Gastroesophageal sphincter (tissue), 4 donors: ENCODE data around the gene PIBF1. TPM values are rescaled to one million over a fixed set of nuclear protein-coding genes. Genes with fewer than 3 reads are reported as not detected.

Experiments used
- ATAC-seq: fragments of 150-250 bp; one replicate; pipeline ENCODE4 v1.9.1; 2016; ENCODE audit warnings: mild to moderate bottlenecking, moderate library complexity
- H3K27ac ChIP-seq, 4 donors: fragments of 200-600 bp; sonication (generic) in 3 of 4; 1 replicate in 3 of 4; 2 replicates in 1 of 4; pipeline ENCODE4 v1.5.1; 2016 to 2019
- H3K27me3 ChIP-seq: fragments of 200-600 bp; sonication (generic); one replicate; pipeline ENCODE4 v1.5.1; 2019
- H3K36me3 ChIP-seq, 2 donors: fragments of 200-600 bp; sonication (generic); one replicate each; pipeline ENCODE4 v1.5.1; 2019; ENCODE audit warnings: control low read depth in 1 of 2
- H3K4me1 ChIP-seq, 3 donors: fragments of 200-600 bp; sonication (generic); 1 replicate in 2 of 3; 2 replicates in 1 of 3; pipeline ENCODE4 v1.5.1; 2016 to 2019; ENCODE audit warnings: control low read depth in 2 of 3
- H3K4me3 ChIP-seq, 2 donors: fragments of 200-600 bp; sonication (generic); one replicate each; pipeline ENCODE4 v1.5.1; 2019; ENCODE audit warnings: mild to moderate bottlenecking in 1 of 2, moderate library complexity in 1 of 2
- H3K9me3 ChIP-seq, 3 donors: fragments of 200-600 bp; sonication (generic); one replicate each; pipeline ENCODE4 v1.5.1; 2017 to 2019; ENCODE audit warnings: control low read depth in 2 of 3
- CTCF ChIP-seq, 4 experiments: fragments of 200-600 bp in 2 of 4; fragments of 450-650 bp in 2 of 4; sonication (generic) in 1 of 4; IDR thresholded peaks; one replicate each; pipeline ENCODE4 v1.5.1; 2017 to 2019; ENCODE audit warnings: antibody characterized with exemption in 4 of 4, mild to moderate bottlenecking in 2 of 4, moderate library complexity in 2 of 4
- EP300 ChIP-seq: sonication (generic); formaldehyde crosslinking; IDR thresholded peaks from one replicate; pipeline ENCODE4 v1.6.1; 2017; ENCODE audit warnings: antibody characterized with exemption, mild to moderate bottlenecking
- POLR2A ChIP-seq, 2 donors: fragments of 450-650 bp; IDR thresholded peaks; one replicate each; pipeline ENCODE4 v1.6.1; 2017; ENCODE audit warnings: antibody characterized with exemption in 2 of 2, mild to moderate bottlenecking in 2 of 2, moderate library complexity in 1 of 2
- POLR2AphosphoS5 ChIP-seq: sonication (generic); formaldehyde crosslinking; IDR thresholded peaks from one replicate; pipeline ENCODE4 v1.6.1; 2017; ENCODE audit warnings: antibody characterized with exemption
- WGBS, 2 donors: methylation state at CpG; one replicate each; pipeline ENCODE4 v1.1.5; 2018; ENCODE audit warnings: low coverage in 1 of 2; 5-methylcytosine and 5-hydroxymethylcytosine counted together
- total RNA-seq, 4 donors: library from RNA; depleted of rRNA; stranded (reverse); fragments of >200 nt; gene quantifications; one replicate each; pipeline ENCODE4 v1.1.0, GENCODE V29; 2016

The PIBF1 gene
- total RNA-seq, 4 donors from 2014 or later = 13.1 to 38.4 (median 22.3) TPM

- Histone ChIP-seq H3K36me3 (peaks cover 0 to 51% of the 10 kb centered on the region in 2 donors), H3K4me1 (no peaks in the 10 kb centered on the region), H3K4me3 (no peak overlapping the region), H3K27me3 (no peaks in the 10 kb centered on the region), H3K9me3 (no peaks in the 10 kb centered on the region), H3K27ac (no peak overlapping the region)
- 98% methylated on average over 6 of the region's 12 CpGs; no CpG with 5 or more reads in 1 of the 2 donors for WGBS, 2 donors
- no peak for TF ChIP-seq CTCF (IDR thresholded peaks at IDR 0.05)
- no peak for TF ChIP-seq EP300
- no peak for TF ChIP-seq POLR2AphosphoS5
- no peak for TF ChIP-seq POLR2A (IDR thresholded peaks at IDR 0.05)
- no peak for ATAC-seq
Measured at GRCh38 chr13:72852207-72852606, 70.3 kb downstream of the PIBF1 start.

GRCh38 chr13:72853000-72853399, 71.1 kb downstream of the PIBF1 start:
- ATAC-seq = no peak
- Histone ChIP-seq H3K36me3 (peaks cover 0 to 43% of the 10 kb centered on the region in 2 donors), H3K9me3 (no peaks in the 10 kb centered on the region), H3K4me1 (no peaks in the 10 kb centered on the region), H3K27ac (no peak overlapping the region), H3K4me3 (no peak overlapping the region), H3K27me3 (no peaks in the 10 kb centered on the region)
- TF ChIP-seq CTCF (IDR thresholded peaks at IDR 0.05) = no peak
- no peak for TF ChIP-seq POLR2A (IDR thresholded peaks at IDR 0.05)
- WGBS, 2 donors = 92% methylated on average over 1 of the region's 1 CpG; no CpG with 5 or more reads in 1 of the 2 donors

- Histone ChIP-seq H3K9me3 (no peaks in the 10 kb centered on the region), H3K36me3 (peaks cover 0 to 4% of the 10 kb centered on the region in 2 donors), H3K4me1 (no peaks in the 10 kb centered on the region), H3K27ac (no peak overlapping the region), H3K4me3 (no peak overlapping the region), H3K27me3 (no peaks in the 10 kb centered on the region)
- TF ChIP-seq EP300 (no peak), CTCF (IDR thresholded peaks at IDR 0.05) (no peak), POLR2A (IDR thresholded peaks at IDR 0.05) (no peak), POLR2AphosphoS5 (no peak)
- no peak for ATAC-seq
- WGBS, 2 donors = 63 to 70% methylated on average over 8 to 9 of the region's 9 CpGs
Measured at GRCh38 chr13:72864142-72865011, 82.4 kb downstream of the PIBF1 start.

GRCh38 chr13:72868229-72868628, 86.3 kb downstream of the PIBF1 start:
- WGBS, 2 donors = 92% methylated on average over 1 of the region's 1 CpG
- Histone ChIP-seq H3K9me3 (no peaks in the 10 kb centered on the region), H3K4me1 (no peaks in the 10 kb centered on the region), H3K36me3 (peaks cover 0 to 4% of the 10 kb centered on the region in 2 donors), H3K4me3 (no peak overlapping the region), H3K27me3 (no peaks in the 10 kb centered on the region), H3K27ac (no peak overlapping the region)
- ATAC-seq = no peak
- TF ChIP-seq POLR2A (IDR thresholded peaks at IDR 0.05) (no peak), CTCF (IDR thresholded peaks at IDR 0.05) (no peak)

- Histone ChIP-seq H3K4me1 (no peaks in the 10 kb centered on the region), H3K4me3 (no peak overlapping the region), H3K9me3 (peaks cover 0 to 13% (median 0%) of the 10 kb centered on the region in 3 donors), H3K36me3 (peaks cover 0 to 27% of the 10 kb centered on the region in 2 donors), H3K27me3 (no peaks in the 10 kb centered on the region), H3K27ac (no peak overlapping the region)
- ATAC-seq = no peak
- TF ChIP-seq POLR2AphosphoS5 (no peak), EP300 (no peak), POLR2A (IDR thresholded peaks at IDR 0.05) (no peak), CTCF (IDR thresholded peaks at IDR 0.05) (no peak)
- 93 to 100% methylated on average over 2 of the region's 2 CpGs for WGBS, 2 donors
Measured at GRCh38 chr13:72875233-72875632, 93.3 kb downstream of the PIBF1 start.
